Stimulated activated CD4-positive, alpha-beta T cell treated with anti-CD3 and anti-CD28 coated beads, Interleukin-2, amount 100 ng/mL, for 24 hours (primary cell): ENCODE results near the gene SEPTIN14.
"Not testable (repeated sequence)": the region's sequence is repeated elsewhere in the genome, so short reads cannot be mapped to it uniquely, and the experiment has no call there.

Source experiments
- DNase-seq, 2 donors: peaks; one replicate each; pipeline ENCODE4 v3.0.0-alpha.2; 2020

The SEPTIN14 gene

DNA sequence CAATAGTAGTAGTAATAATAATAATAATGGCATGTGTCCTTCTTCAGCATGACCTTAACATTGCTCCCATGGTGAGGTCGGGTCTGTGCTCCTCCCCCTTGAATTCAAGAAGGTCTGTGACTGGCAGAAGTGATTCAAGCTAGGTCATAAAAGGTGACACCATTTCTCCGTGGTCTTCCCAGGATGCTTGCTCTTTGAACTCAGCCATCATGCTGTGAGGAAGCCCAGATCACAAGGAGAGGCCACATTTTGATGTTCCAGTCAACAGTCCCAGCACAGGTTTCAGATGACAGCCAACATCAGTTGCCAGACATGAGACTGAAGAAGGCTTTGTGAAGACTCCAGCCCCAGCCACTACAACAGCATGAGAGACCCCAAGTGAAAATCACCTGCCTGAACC is 83.9 kb downstream of the SEPTIN14 start:
- DNase-seq, result no peak

DNA sequence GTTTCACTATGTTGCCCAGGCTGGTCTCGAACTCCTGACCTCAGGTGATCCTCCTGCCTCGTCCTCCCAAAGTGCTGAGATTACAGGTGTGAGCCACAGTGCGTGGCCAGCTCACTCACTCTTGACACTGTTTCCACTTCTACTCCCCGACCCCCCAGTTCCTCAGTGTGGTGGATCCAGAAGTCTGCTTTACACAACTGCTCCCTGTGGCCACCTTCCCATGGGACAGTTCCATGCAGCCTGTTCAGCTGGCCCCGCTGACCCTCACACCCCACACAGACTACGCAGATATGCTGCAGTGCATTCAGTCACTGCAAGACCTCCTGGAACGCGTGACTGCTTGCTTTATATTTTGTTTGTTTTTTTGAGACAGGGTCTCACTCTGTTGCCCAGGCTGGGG is 86.4 kb downstream of the SEPTIN14 start:
- DNase-seq, result no peak

DNA sequence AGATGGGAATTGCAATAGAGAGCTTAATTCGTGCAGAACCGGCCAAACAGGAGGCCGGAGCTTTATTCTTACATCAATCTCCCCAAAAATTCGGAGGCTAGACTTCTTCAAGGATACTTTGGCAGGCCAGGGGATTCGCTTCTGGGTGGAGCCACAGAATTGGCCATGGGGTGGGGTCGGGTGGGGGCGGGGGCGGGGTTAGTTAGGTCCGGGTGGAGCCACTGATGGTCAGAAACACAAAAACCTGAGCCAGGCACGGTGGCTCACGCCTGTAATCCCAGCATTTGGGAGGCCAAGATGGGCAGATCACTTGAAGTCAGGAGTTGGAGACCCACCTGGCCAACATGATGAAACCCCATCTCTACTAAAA is 87.5 kb downstream of the SEPTIN14 start:
- no peak for DNase-seq

DNA sequence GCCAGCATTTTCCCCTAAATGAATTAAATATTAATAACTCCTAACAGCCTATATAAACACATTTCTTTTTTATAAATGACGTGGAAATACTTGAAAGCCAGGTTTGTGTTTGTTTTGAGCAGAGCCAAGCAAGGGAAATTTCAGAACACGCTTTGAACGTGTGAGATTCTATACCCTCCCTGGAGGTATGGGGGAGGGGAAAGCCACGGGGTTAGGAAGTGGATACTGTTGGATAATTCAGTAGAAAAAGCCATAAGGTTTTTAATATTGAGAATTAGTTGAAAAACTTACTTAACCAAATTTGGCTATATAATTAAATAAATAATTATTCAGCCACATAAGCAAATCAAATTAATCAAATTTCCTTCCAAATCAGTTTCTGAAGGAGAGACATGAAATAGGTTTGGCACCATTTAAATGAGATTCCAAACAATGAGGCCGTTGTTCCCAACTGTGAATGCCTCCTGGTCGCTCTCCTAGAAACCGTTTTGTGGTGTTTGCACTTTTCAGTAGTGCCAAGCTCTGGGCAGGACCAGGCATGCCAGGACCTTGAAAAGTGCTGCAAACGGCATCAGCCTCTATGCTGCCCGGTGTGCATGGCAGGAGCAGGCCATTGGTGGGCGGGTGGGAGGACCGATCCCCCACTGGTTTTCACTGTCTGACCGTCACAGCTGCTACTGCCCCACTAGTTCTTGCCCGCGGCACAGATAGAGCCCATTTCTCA is 88.1 kb downstream of the SEPTIN14 start:
- no peak for DNase-seq

DNA sequence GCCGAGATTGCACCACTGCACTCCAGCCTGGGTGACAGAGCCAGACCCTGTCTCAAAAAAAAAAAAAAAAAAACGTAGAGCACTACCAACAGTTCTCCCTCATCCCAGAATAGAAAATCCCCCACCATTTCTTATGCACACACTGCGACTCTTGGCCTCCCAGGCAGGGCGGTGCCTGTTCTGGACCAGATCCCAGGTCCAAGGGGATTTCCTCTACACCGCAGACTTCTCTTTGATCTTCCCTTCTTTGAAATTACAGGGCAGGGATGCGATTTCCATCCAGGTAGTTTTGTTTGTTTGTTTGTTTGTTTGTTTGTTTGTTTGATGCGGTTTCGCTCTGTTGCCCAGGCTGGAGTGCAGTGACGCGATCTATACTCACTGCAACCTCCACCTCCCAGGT is 91.8 kb downstream of the SEPTIN14 start:
- DNase-seq, result no peak

DNA sequence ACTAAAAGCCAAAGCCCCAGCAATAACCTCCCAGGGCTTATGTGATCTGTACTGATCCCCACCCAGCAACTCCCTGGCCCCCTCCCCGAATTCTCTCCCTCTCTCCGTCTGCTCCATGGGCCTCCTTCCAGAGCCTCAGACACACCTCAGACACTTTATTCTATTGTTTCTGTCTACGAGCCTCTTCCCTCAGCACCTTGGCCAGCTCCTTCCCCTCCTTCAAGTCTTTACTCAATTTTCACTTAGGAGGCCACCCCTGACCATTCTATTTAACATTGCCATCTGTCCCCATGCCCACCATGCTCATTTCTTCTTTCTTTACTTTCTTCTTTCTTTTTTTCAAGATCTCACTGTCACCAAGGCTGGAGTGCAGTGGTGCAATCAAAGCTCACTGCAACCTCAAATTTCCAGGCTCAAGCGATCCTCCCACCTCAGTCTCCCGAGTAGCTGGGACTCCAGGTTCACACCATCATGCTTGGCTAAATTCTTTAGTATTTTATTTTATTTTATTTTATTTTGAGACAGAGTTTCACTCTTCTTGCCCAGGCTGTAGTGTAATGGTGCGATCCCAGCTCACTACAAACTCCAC is 109.2 kb downstream of the SEPTIN14 start:
- not testable (repeated sequence) for DNase-seq

DNA sequence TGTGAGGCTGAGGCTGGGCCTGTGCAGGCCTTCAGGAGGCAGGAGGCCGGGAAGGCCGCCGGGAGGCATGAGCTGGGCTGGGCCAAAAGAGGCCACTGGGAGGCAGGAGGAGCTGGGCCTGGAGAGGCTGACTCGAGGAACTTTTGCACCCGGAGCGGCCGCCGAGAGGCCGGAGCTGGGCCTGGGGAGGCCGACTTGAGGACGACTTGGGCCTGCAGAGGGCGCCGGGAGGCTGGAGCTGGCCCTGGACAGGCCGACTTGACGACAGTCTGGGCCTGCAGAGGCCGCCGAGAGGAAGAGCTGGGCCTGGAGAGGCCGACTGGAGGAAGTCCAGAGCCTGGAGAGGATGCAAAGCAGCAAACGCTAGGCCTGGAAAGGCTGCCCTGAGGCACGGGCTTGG is 117.8 kb downstream of the SEPTIN14 start:
- DNase-seq, result not testable (repeated sequence)
